DND-41 (cell line): ENCODE results near the gene DPYD.
A peak's percentile ranks its signal among the peaks of the same experiment; 100 is the strongest.

ENCODE experiments used
- ATAC-seq: fragments of 200-7000 bp; cut with Tn5 transposase; 3 replicates; pipeline ENCODE4 v1.9.1; 2021; ENCODE audit warnings: low read depth; ENCODE audit not compliant: insufficient read depth
- DNase-seq: peaks from one replicate; pipeline ENCODE4 v3.0.0-alpha.2; 2020
- H2AFZ ChIP-seq: 2 replicates; pipeline ENCODE4 v1.6.0; 2012; ENCODE audit warnings: low read depth, low read length
- H3K27ac ChIP-seq: 2 replicates; pipeline ENCODE4 v1.5.1; 2012; ENCODE audit warnings: low read length, inconsistent platforms
- H3K27me3 ChIP-seq: fragments of 200-600 bp; sonication (generic); 2 replicates; pipeline ENCODE4 v1.6.0; 2012; ENCODE audit warnings: low read length, mild to moderate bottlenecking, inconsistent platforms; ENCODE audit not compliant: insufficient read depth, poor library complexity
- H3K36me3 ChIP-seq: 2 replicates; pipeline ENCODE4 v1.5.1; 2012; ENCODE audit warnings: low read length, inconsistent platforms; ENCODE audit not compliant: insufficient read depth
- H3K4me1 ChIP-seq: 2 replicates; pipeline ENCODE4 v1.5.1; 2012; ENCODE audit warnings: mild to moderate bottlenecking, low read length; ENCODE audit not compliant: insufficient read depth
- H3K4me2 ChIP-seq: 2 replicates; pipeline ENCODE4 v1.6.0; 2012; ENCODE audit warnings: mild to moderate bottlenecking, moderate library complexity, low read length, inconsistent platforms; ENCODE audit not compliant: insufficient read depth
- H3K4me3 ChIP-seq, 2 experiments: fragments of 200-600 bp in 1 of 2; shearing (Covaris generic) in 1 of 2; 2 replicates each; pipeline ENCODE4 v1.5.1; 2012 to 2016; ENCODE audit warnings: inconsistent platforms in 2 of 2, low read length in 2 of 2, mild to moderate bottlenecking in 2 of 2, low read depth in 1 of 2, moderate library complexity in 1 of 2
- H3K79me2 ChIP-seq: 2 replicates; pipeline ENCODE4 v1.6.0; 2012; ENCODE audit warnings: low read length, inconsistent platforms; ENCODE audit not compliant: insufficient read depth
- H3K9ac ChIP-seq: 2 replicates; pipeline ENCODE4 v1.6.0; 2012; ENCODE audit warnings: low read depth, mild to moderate bottlenecking, inconsistent platforms, low read length, moderate library complexity
- H3K9me3 ChIP-seq: 2 replicates; pipeline ENCODE4 v1.5.1; 2012; ENCODE audit warnings: low read length, moderate library complexity, mild to moderate bottlenecking, inconsistent platforms; ENCODE audit not compliant: insufficient read depth, severe bottlenecking
- H4K20me1 ChIP-seq: 2 replicates; pipeline ENCODE4 v1.6.0; 2012; ENCODE audit warnings: low read length; ENCODE audit not compliant: insufficient read depth
- EZH2 ChIP-seq: IDR thresholded peaks from 3 replicates; pipeline ENCODE4 v1.6.1; 2012; ENCODE audit warnings: borderline replicate concordance, low read depth, mild to moderate bottlenecking, moderate library complexity, low read length, inconsistent platforms; ENCODE audit not compliant: severe bottlenecking
- TF ChIP-seq, protein P1 (sequence below): IDR thresholded peaks from 2 replicates; pipeline ENCODE4 v1.5.1; 2012; ENCODE audit warnings: borderline replicate concordance, low read length, moderate library complexity, mild to moderate bottlenecking; ENCODE audit not compliant: poor library complexity, severe bottlenecking; ENCODE audit errors: extremely low read depth

DPYD gene

DNA sequence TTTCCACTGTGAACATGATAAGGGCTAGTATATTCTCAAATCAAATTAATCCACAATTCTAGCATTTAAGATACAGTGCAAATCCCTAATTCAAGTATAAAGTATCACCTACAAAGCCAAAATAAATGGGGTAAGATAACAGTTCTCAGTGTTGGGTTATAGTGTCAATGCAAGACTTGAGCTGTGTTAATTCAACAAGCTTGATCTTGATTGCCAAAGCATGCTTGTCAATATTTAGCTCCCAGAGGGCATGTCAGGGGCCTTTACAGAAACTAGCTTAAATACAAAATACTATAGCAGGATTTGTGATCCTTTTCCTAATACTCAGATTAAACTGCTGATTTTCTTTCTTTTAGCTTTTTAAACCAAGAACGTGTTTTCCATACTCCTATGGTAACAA is 658.0 kb downstream of the DPYD start:
- no peak overlapping the region for H3K9ac ChIP-seq
- no peak for ATAC-seq
- no peaks in the 10 kb centered on the region for H3K9me3 ChIP-seq
- no peak overlapping the region for H2AFZ ChIP-seq
- DNase-seq = no peak
- H3K4me1 ChIP-seq = no peaks in the 10 kb centered on the region
- no peak overlapping the region for H3K27ac ChIP-seq
- TF ChIP-seq, protein P1, sequence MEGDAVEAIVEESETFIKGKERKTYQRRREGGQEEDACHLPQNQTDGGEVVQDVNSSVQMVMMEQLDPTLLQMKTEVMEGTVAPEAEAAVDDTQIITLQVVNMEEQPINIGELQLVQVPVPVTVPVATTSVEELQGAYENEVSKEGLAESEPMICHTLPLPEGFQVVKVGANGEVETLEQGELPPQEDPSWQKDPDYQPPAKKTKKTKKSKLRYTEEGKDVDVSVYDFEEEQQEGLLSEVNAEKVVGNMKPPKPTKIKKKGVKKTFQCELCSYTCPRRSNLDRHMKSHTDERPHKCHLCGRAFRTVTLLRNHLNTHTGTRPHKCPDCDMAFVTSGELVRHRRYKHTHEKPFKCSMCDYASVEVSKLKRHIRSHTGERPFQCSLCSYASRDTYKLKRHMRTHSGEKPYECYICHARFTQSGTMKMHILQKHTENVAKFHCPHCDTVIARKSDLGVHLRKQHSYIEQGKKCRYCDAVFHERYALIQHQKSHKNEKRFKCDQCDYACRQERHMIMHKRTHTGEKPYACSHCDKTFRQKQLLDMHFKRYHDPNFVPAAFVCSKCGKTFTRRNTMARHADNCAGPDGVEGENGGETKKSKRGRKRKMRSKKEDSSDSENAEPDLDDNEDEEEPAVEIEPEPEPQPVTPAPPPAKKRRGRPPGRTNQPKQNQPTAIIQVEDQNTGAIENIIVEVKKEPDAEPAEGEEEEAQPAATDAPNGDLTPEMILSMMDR = no peak
- TF ChIP-seq EZH2 = no peak
- no peaks in the 10 kb centered on the region for H3K27me3 ChIP-seq
- H3K4me2 ChIP-seq = no peak overlapping the region
- H3K79me2 ChIP-seq = no peaks in the 10 kb centered on the region
- H4K20me1 ChIP-seq = no peaks in the 10 kb centered on the region
- no peak overlapping the region for H3K4me3 ChIP-seq
- no peaks in the 10 kb centered on the region for H3K36me3 ChIP-seq

DNA sequence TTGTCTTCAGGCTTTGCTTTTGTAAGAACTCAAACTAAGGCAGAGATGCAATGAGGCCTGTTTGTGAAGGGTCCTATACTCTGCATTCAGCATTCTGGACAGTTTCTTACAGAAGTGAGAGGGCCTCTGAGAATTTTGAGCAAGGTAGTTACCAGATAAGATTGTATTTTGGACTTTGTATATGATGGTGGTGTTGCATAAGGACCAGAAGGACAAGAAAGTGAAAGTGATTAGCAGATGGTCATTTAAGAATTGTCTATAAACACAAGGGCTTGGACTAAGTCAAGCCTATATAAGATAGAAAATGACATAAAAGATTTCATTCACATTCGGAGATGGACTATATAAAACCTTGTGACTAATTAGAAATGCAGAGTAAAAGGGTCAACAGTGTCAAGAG is 662.2 kb downstream of the DPYD start:
- Histone ChIP-seq H4K20me1 (no peaks in the 10 kb centered on the region), H3K27me3 (no peaks in the 10 kb centered on the region), H3K4me1 (no peaks in the 10 kb centered on the region), H3K36me3 (no peaks in the 10 kb centered on the region), H3K4me2 (no peak overlapping the region), H3K4me3 (no peak overlapping the region), H3K9me3 (no peaks in the 10 kb centered on the region), H3K9ac (no peak overlapping the region), H2AFZ (no peak overlapping the region), H3K79me2 (no peaks in the 10 kb centered on the region), H3K27ac (no peak overlapping the region)
- no peak for ATAC-seq
- no peak for DNase-seq
- TF ChIP-seq, protein P1 = no peak
- no peak for TF ChIP-seq EZH2

GRCh38 chr1:97254731-97255463 is 665.9 kb downstream of the DPYD start:
- no peak for DNase-seq
- H2AFZ ChIP-seq = no peak overlapping the region
- no peak for TF ChIP-seq EZH2
- TF ChIP-seq, protein P1 = no peak

DNA sequence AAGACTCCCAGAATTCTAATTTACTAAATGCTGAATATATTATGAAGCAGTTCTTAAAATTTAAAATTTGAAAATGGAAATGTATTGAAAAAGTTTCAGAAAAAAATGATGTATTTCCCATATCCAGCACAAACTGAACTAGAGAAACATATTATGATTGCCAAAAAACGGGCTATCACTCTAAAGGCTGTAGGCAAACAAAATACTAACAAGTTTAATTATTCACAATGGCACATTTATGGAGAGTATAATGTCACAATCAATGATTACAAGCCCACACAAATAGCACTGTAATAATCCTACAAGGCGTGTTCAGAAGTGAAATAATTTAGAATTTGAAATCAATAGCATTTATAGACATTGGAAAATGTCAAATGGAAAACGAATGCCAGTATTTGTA is 667.9 kb downstream of the DPYD start:
- H3K4me1 ChIP-seq = no peaks in the 10 kb centered on the region
- H3K4me2 ChIP-seq = no peak overlapping the region
- H3K36me3 ChIP-seq = no peaks in the 10 kb centered on the region
- no peak overlapping the region for H3K27ac ChIP-seq
- TF ChIP-seq, protein P1 = no peak
- TF ChIP-seq EZH2 = no peak
- no peak overlapping the region for H2AFZ ChIP-seq
- ATAC-seq = no peak
- no peak overlapping the region for H3K9ac ChIP-seq
- no peak overlapping the region for H3K4me3 ChIP-seq
- H3K9me3 ChIP-seq = no peaks in the 10 kb centered on the region
- DNase-seq = no peak
- H4K20me1 ChIP-seq = no peaks in the 10 kb centered on the region
- no peaks in the 10 kb centered on the region for H3K79me2 ChIP-seq
- H3K27me3 ChIP-seq = no peaks in the 10 kb centered on the region

More at GRCh38 chr1:97254731-97255463, 665.9 kb downstream of the DPYD start:
- Histone ChIP-seq H4K20me1 (no peaks in the 10 kb centered on the region), H3K27me3 (no peaks in the 10 kb centered on the region), H3K4me1 (no peaks in the 10 kb centered on the region), H3K9me3 (no peaks in the 10 kb centered on the region), H3K4me3 (no peak overlapping the region), H3K27ac (no peak overlapping the region), H3K4me2 (no peak overlapping the region), H3K36me3 (no peaks in the 10 kb centered on the region), H3K79me2 (no peaks in the 10 kb centered on the region), H3K9ac (no peak overlapping the region)
- peak; percentile 33; the same call in 1 of the 3 replicates for ATAC-seq
